ENCODE data around the gene ZG16B. TPM values are rescaled to one million over a fixed set of nuclear protein-coding genes. Genes with fewer than 3 reads are reported as not detected.

The ZG16B gene
- total RNA-seq, 1 donor from 2014 or later = not detected

DNA sequence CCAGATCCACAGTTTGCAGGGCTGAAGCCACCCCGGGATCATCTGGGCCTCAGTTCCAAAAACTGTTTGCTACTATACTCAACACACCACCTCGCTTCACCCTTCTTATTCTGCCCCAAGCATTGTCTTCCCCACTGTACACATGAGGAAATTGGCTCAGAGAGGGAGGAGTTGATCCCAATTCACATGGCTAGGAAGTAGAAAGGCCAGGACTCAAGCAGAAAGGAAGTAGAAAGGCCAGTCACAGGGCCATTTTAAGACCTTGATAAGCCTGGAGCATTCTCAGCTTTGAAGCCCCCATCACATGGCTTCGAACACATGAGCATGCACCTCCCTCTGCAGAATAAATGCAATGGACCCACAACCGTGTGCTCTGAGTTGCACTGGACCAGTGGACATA is 35.5 kb downstream of the ZG16B start:
- no peak for DNase-seq (ENCODE audit: low spot score)

GRCh38 chr16:2866431-2866830 is 36.3 kb downstream of the ZG16B start:
- DNase-seq (ENCODE audit: low spot score) = no peak

DNA sequence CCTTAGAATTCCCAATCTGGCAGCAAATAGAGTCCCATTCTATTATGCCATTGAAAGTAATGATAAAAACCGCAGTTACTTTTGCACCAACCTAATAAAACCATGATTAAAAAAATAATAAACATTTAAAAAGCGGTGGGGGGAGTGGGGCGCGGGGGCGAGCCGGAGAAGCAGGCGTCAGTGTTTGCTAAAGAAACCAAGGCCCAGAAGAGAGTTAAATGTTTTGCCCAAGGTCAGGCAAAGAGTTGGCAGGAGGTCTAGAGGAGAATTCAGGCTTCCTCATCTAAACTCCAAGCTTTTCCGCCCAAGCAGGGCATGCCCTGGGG is 37.5 kb downstream of the ZG16B start:
- no peak for DNase-seq (ENCODE audit: low spot score)

DNA sequence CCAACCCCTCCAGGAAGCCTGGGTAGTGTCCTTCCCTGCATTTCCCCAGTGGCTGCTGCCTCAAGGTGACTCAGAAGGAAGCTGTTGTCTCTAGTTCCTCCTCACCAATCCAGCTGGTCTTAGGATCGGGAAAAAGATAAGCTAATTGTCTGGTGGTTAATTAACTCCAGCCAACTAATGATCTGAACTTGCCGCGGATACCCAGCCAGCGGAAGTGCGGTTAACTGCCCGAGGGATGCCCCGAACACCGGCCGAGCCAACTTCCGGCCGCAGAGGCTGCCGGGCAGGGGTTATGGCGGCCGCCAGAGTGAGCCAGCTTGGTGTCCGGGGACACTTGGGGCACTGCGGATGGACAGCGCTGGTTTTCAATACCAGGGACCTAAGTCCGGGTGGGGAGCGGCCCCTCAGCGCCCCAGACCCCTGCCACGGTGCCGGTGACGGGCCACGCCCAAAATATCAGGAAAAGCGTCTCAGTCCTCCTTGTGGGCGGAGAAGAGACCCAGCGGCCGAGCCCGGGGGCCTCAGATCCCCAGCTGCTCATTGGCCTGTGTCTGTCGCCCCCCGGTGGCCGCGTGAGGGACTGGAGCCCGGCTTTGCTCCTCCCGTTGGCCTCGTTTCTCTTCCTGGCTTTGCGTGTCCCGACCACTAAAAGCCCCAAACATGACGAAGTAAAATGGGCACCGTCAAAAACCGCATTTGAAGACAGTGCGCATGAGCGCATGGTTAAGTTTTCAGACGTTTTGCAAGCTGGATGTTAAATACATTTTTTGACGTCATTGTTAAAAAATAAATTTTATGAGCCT is 38.1 kb downstream of the ZG16B start:
- DNase-seq (ENCODE audit: low spot score) = peak; percentile 98

DNA sequence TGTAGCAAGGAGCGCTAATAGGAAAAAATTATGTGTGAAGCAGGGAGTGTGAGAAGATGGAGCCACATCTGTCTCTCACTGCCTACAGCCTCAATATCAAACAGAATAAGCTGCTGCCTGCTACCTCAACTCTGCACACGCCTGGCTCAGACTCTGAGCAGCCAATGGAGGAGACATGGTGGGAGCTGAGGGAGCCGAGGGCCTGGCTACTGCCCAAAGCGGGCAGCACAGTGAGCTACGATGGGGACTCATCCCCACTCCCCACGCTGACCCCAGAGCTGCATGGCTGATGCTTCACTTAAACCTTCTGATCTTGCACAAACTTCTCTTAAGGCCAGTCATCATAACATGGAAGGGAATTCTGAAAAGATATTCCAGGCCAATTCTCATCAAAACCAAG is 41.8 kb downstream of the ZG16B start:
- no peak for DNase-seq (ENCODE audit: low spot score)

- DNase-seq (ENCODE audit: low spot score) = no peak
Observed at GRCh38 chr16:2874032-2874911, 44.2 kb downstream of the ZG16B start.

- no peak for DNase-seq (ENCODE audit: low spot score)
Observed at GRCh38 chr16:2874912-2875362, 44.8 kb downstream of the ZG16B start.

DNA sequence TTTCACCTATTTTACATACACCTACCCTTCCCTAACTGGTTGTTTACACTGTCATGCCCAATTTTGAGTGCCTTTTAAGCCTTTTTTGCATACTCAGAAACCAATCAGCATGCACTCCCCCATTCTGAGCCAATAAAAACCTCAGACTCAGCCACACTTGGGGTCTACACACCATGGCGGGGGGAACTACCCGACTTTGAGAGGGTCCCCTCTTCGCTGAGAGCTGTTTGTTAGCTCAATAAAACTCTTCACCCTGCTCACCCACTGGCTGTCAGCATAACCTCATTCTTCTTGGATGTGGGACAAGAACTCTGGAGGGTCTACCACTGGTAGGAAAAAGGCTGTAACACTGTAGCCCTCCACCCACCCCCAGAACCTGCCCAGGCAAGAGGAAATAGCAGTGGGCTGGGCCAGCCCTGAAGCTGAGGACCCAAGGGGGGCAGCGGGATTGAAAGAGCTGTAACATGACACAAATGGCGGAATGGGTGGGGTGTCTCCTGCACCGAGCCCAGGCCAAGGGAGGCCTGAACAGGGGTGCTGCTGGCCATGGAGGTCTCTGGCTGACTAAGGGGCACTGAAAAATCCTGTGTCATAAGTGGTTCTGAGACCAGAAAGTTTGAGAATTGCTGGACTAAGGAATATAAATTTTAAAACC is 49.9 kb downstream of the ZG16B start:
- DNase-seq (ENCODE audit: low spot score) = no peak

Other genes starting within 250 kb of the ZG16B start
- 18.5 TPM for gene KCTD5, start 147.8 kb upstream of the ZG16B start, total RNA-seq
- gene PRSS27, start 110.1 kb upstream of the ZG16B start, total RNA-seq = 0.48 TPM
- gene SRRM2, start 77.7 kb upstream of the ZG16B start, total RNA-seq = 505 TPM
- 212 TPM for gene ELOB, start 53.0 kb upstream of the ZG16B start, total RNA-seq
- not detected for gene PRSS33, start 42.7 kb upstream of the ZG16B start, total RNA-seq
- gene PRSS41, start 31.8 kb upstream of the ZG16B start, total RNA-seq = not detected
- not detected for gene PRSS21, start 13.1 kb upstream of the ZG16B start, total RNA-seq
- not detected for gene PRSS22, start 27.9 kb downstream of the ZG16B start, total RNA-seq
- gene FLYWCH2, start 52.9 kb downstream of the ZG16B start, total RNA-seq = 21.5 TPM
- gene FLYWCH1, start 81.6 kb downstream of the ZG16B start, total RNA-seq = 32.0 TPM
- not detected for gene KREMEN2, start 134.0 kb downstream of the ZG16B start, total RNA-seq
- gene PAQR4, start 139.0 kb downstream of the ZG16B start, total RNA-seq = 4.5 TPM
- 0.58 TPM for gene PKMYT1, start 150.1 kb downstream of the ZG16B start, total RNA-seq
- gene CLDN9, start 182.6 kb downstream of the ZG16B start, total RNA-seq = not detected
- gene CLDN6, start 187.9 kb downstream of the ZG16B start, total RNA-seq = not detected
- gene TNFRSF12A, start 190.1 kb downstream of the ZG16B start, total RNA-seq = 84.8 TPM
- gene HCFC1R1, start 193.6 kb downstream of the ZG16B start, total RNA-seq = 26.5 TPM
- gene THOC6, start 193.7 kb downstream of the ZG16B start, total RNA-seq = 20.6 TPM
- gene BICDL2, start 206.6 kb downstream of the ZG16B start, total RNA-seq = not detected
- gene MMP25, start 216.3 kb downstream of the ZG16B start, total RNA-seq = 21.6 TPM
- 36.0 TPM for gene IL32, start 235.3 kb downstream of the ZG16B start, total RNA-seq

Measured in mesenteric fat pad (tissue), 1 donor.